A673 (cell line): ENCODE data around the gene TSPAN31. TPM values are rescaled to one million over a fixed set of nuclear protein-coding genes. Genes with fewer than 3 reads are reported as not detected.

Source experiments
- BruUV-seq: library from RNA; stranded (reverse); fragments of 400-500 nt; replicated peaks from 2 replicates; lab custom pipeline; 2021; lab: Mats Ljungman, UMichigan
- CTCF ChIA-PET: fragments of 300-600 bp; sonication (Branson Sonifier 250); formaldehyde crosslinking; loops from one replicate; lab custom pipeline; 2022; ENCODE audit warnings: antibody characterized with exemption; lab: Charles Lee
- POLR2A ChIA-PET: fragments of 300-600 bp; sonication (Branson Sonifier 250); formaldehyde crosslinking; loops from one replicate; lab custom pipeline; 2022; ENCODE audit warnings: antibody characterized with exemption; ENCODE audit not compliant: low non-redundant PET; lab: Charles Lee
- DNase-seq: peaks from one replicate; pipeline ENCODE4 v3.0.0-alpha.2; 2015; ENCODE audit warnings: low spot score
- H3K27ac ChIP-seq: fragments of 200-600 bp; sonication (generic); 2 replicates; pipeline ENCODE4 v1.5.1; 2016; ENCODE audit warnings: mixed run types, low read depth, mild to moderate bottlenecking, mixed read lengths, antibody characterized with exemption, low read length; ENCODE audit not compliant: poor library complexity, severe bottlenecking
- H3K27me3 ChIP-seq: fragments of 200-600 bp; sonication (generic); replicated peaks from 2 replicates; pipeline ENCODE4 v1.6.1; 2017; ENCODE audit warnings: mixed run types, low read depth, mild to moderate bottlenecking, mixed read lengths, antibody characterized with exemption, low read length; ENCODE audit not compliant: insufficient read depth, poor library complexity
- H3K36me3 ChIP-seq: fragments of 200-600 bp; sonication (generic); 2 replicates; pipeline ENCODE4 v1.6.1; 2016; ENCODE audit warnings: mixed run types, mild to moderate bottlenecking, mixed read lengths, antibody characterized with exemption, low read length; ENCODE audit not compliant: insufficient read depth, poor library complexity, severe bottlenecking
- H3K4me1 ChIP-seq: fragments of 200-600 bp; sonication (generic); 2 replicates; pipeline ENCODE4 v1.6.1; 2017; ENCODE audit warnings: mixed run types, mild to moderate bottlenecking, mixed read lengths, antibody characterized with exemption, low read length; ENCODE audit not compliant: insufficient read depth, poor library complexity, severe bottlenecking
- H3K4me3 ChIP-seq: fragments of 200-600 bp; sonication (generic); 2 replicates; pipeline ENCODE4 v1.5.1; 2016; ENCODE audit warnings: low read depth, mixed run types, mild to moderate bottlenecking, mixed read lengths, low read length; ENCODE audit not compliant: poor library complexity, severe bottlenecking
- H3K9me3 ChIP-seq: fragments of 200-600 bp; sonication (generic); 2 replicates; pipeline ENCODE4 v1.6.1; 2016; ENCODE audit warnings: mixed run types, low read depth, mild to moderate bottlenecking, mixed read lengths, antibody characterized with exemption, low read length; ENCODE audit not compliant: poor library complexity, severe bottlenecking
- EZH2 ChIP-seq: fragments of 200-600 bp; sonication (generic); IDR thresholded peaks from 2 replicates; pipeline ENCODE4 v1.6.1; 2017; ENCODE audit warnings: borderline replicate concordance, low read depth, mild to moderate bottlenecking, mixed read lengths, antibody characterized with exemption, low read length; ENCODE audit not compliant: poor library complexity, severe bottlenecking
- intact Hi-C: fragments of 100-400 bp; cut with micrococcal nuclease; formaldehyde crosslinking; loops from one replicate; pipeline ENCODE4 v1.10.0; 2022; ENCODE audit not compliant: unreplicated experiment
- total RNA-seq: library from RNA; stranded (reverse); gene quantifications from 2 replicates; pipeline ENCODE4 v1.2.3, GENCODE V29; 2021
- TF ChIP-seq, protein P1 (sequence below): fragments of 300-800, 200-600 bp; sonication (generic); conservative IDR thresholded peaks from 2 replicates; pipeline ENCODE4 v1.5.1; 2017; ENCODE audit warnings: low read depth, mild to moderate bottlenecking, antibody characterized with exemption, low read length, moderate library complexity, mixed read lengths

The TSPAN31 gene
- total RNA-seq, 1 experiment from 2014 or later, result 8.9 TPM

DNA sequence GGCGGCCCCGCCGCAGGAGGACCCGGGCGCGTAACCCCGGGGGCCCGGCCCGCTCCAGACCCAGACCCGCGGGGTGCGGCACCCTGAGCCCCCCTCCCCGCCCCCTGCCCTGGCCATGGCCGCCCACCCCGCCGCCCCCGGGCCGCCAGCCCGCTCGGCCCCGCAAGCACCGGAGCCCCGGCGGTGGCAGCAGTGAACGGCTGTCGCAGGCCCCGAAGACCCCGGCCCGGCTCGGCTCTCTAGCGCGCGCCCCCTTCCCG lies 10.3 kb downstream of the TSPAN31 start:
- ChIA-PET CTCF (no interaction called here), POLR2A (no interaction called here)
- no TSS peak for BruUV-seq

DNA sequence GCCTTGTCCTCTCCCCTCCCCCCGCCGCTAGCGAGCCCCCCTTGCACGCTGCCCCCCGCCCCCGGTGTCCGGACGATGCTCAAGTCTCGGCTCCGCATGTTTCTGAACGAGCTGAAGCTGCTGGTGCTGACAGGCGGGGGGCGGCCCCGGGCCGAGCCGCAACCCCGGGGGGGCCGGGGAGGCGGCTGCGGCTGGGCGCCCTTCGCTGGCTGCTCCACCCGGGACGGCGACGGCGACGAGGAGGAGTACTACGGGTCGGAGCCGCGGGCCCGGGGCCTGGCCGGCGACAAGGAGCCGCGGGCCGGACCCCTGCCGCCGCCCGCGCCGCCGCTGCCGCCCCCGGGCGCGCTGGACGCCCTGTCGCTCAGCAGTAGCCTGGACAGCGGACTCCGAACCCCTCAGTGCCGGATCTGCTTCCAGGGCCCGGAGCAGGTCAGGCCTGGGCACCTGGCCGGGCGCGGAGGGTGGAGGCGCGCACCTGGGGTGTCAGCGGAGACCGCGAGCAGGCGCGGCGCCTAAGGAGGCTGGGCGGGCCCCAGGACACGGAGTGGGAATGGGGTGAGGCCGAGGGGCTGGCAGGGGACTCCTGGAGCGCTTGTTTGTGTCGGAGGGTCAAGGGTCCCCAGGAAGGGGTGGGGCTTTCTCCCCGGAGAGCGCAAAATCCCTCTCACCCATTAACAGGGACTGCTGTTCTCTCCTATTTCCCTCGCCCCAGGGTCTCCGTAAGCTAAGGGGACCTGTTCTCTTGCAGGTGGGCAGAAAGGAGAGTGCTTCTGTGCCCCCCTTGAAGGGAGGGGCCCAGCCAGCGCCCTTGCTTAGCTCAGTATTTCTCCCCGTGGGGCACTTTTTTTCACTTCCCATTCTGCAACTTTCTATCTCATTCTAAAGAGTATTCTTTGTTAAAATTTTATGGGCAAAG lies 10.9 kb downstream of the TSPAN31 start:
- Histone ChIP-seq H3K4me1 (peaks cover 31% of the 10 kb centered on the region), H3K27me3 (no peaks in the 10 kb centered on the region), H3K36me3 (peaks cover 10% of the 10 kb centered on the region), H3K9me3 (no peaks in the 10 kb centered on the region), H3K27ac (no peak overlapping the region), H3K4me3 (peak overlapping the region; percentile 60)
- DNase-seq, result no peak
- ChIA-PET CTCF (interaction anchor here (1.1 to 1.9 kb wide), 2 partner anchors 10 to 12 kb away, joined by 3 to 10 read pairs; partner anchors contain the start of gene CYP27B1), POLR2A (interaction anchor here (0.6 kb wide), 1 partner anchor 52 kb away, joined by 4 read pairs; no protein-coding TSS in a partner anchor)
- no TSS peak for BruUV-seq
- intact Hi-C loops, result no loop called here
- TF ChIP-seq, protein P1, sequence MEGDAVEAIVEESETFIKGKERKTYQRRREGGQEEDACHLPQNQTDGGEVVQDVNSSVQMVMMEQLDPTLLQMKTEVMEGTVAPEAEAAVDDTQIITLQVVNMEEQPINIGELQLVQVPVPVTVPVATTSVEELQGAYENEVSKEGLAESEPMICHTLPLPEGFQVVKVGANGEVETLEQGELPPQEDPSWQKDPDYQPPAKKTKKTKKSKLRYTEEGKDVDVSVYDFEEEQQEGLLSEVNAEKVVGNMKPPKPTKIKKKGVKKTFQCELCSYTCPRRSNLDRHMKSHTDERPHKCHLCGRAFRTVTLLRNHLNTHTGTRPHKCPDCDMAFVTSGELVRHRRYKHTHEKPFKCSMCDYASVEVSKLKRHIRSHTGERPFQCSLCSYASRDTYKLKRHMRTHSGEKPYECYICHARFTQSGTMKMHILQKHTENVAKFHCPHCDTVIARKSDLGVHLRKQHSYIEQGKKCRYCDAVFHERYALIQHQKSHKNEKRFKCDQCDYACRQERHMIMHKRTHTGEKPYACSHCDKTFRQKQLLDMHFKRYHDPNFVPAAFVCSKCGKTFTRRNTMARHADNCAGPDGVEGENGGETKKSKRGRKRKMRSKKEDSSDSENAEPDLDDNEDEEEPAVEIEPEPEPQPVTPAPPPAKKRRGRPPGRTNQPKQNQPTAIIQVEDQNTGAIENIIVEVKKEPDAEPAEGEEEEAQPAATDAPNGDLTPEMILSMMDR, result no peak
- no peak for TF ChIP-seq EZH2

More for the DNA sequence above, 10.3 kb downstream of the TSPAN31 start:
- Histone ChIP-seq H3K4me1 (peaks cover 33% of the 10 kb centered on the region), H3K27ac (no peak overlapping the region), H3K4me3 (peak overlapping the region; percentile 60), H3K36me3 (peaks cover 16% of the 10 kb centered on the region), H3K9me3 (no peaks in the 10 kb centered on the region), H3K27me3 (no peaks in the 10 kb centered on the region)
- DNase-seq, result no peak
- intact Hi-C loops, result no loop called here
- TF ChIP-seq, protein P1, result no peak

DNA sequence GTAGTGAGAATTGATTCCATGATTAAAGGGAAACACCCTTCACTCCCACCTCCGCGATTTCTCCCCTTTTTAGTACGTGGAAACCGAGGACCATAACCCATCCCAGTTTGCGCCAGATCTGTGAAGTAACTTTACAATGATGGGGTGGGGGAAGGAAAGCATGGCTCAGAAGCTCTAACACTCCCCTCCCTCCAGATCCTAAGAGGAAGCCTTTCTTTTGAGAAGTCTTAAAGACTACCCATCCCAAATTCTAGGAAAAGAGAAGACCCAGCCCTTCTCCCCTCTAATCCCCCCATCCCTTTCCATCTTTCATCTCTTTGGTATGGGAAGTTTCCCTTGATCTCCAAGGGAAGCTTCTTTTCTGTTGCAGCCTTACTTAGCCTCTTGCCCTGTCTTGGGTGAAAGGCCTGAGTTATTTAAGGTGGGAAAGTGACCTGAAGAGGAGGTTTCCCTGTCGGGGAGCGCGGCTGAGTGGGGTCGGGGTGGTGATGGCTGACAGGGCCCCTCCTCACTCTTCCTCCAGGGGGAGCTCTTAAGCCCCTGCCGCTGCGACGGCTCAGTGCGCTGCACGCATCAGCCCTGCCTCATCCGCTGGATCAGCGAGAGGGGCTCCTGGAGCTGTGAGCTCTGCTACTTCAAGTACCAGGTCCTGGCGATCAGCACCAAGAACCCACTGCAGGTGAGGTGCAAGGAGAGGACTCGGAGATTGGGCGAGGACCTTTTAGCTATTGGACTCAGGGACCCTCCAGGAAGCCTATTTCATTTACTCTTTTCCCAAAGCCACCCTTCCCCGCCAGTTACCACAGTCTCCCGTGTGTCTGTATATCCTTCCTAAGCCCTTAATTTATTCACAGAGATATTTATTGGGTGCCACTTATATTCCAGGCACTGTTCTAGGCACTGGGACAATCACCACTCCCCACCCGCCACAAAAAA lies 11.8 kb downstream of the TSPAN31 start:
- Histone ChIP-seq H3K4me3 (peak overlapping the region; percentile 60), H3K4me1 (peaks cover 26% of the 10 kb centered on the region), H3K27ac (no peak overlapping the region), H3K27me3 (no peaks in the 10 kb centered on the region), H3K9me3 (no peaks in the 10 kb centered on the region), H3K36me3 (peaks cover 6% of the 10 kb centered on the region)
- ChIA-PET POLR2A (interaction anchor here (0.6 to 0.7 kb wide), 2 partner anchors 28 to 189 kb away, joined by 4 to 17 read pairs; no protein-coding TSS in a partner anchor), CTCF (interaction anchor here (0.6 to 1.9 kb wide), 3 partner anchors 9 to 15 kb away, joined by 3 to 10 read pairs (median 4); partner anchors contain the start of genes CYP27B1 and METTL1)
- DNase-seq, result no peak
- TF ChIP-seq, protein P1, result peak; percentile 73
- no peak for TF ChIP-seq EZH2
- intact Hi-C loops, result no loop called here
- BruUV-seq, result no TSS peak
